GOT3 (cell line): ENCODE measurements around the gene FRA10AC1.

Experiments
- DNase-seq: peaks from one replicate; lab custom pipeline; 2025; ENCODE audit warnings: mixed read lengths; lab: John Stamatoyannopoulos, UW

Gene FRA10AC1

GRCh38 chr10:93629647-93630305 lies 72.6 kb downstream of the FRA10AC1 start:
- no peak for DNase-seq

GRCh38 chr10:93628858-93629257 lies 73.5 kb downstream of the FRA10AC1 start:
- no peak for DNase-seq

- no peak for DNase-seq
Measured at GRCh38 chr10:93622942-93623341, 79.5 kb downstream of the FRA10AC1 start.

DNA sequence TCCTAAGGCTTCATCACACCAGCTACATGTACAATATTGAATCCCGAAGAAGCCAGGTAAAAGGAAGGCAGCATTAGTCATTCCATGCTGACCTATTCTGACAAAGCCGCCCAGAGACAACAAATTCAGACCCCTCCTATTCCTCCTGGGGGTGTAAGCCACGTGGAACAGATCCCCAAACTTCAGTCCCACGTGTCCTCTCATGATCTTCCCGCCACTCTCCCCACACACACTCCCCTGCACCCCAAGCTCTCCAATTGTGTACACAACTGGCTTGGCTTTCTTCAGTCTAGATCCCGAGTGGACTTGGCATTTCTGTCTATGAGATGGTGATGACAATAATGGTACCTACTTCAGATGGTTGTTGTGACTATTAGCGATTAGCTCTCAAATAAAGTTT lies 81.5 kb downstream of the FRA10AC1 start:
- DNase-seq, result no peak
